HUES48 (cell line): Measurements from ENCODE around the gene REX1BD.

Source experiments
- H3K27ac ChIP-seq: one replicate; pipeline ENCODE4 v1.7.0; 2013; ENCODE audit warnings: low read depth, low read length, inconsistent platforms
- H3K27me3 ChIP-seq: 2 replicates; pipeline ENCODE4 v1.6.1; 2013; ENCODE audit warnings: mild to moderate bottlenecking, low read length; ENCODE audit not compliant: control insufficient read depth, insufficient read depth
- H3K36me3 ChIP-seq: 2 replicates; pipeline ENCODE4 v1.6.1; 2013; ENCODE audit warnings: low read length; ENCODE audit not compliant: control insufficient read depth, insufficient read depth
- H3K4me1 ChIP-seq: 2 replicates; pipeline ENCODE4 v1.6.1; 2013; ENCODE audit warnings: mild to moderate bottlenecking, low read length; ENCODE audit not compliant: control insufficient read depth, insufficient read depth
- H3K4me3 ChIP-seq: 2 replicates; pipeline ENCODE4 v1.5.1; 2013; ENCODE audit warnings: mild to moderate bottlenecking, low read depth, low read length
- H3K9ac ChIP-seq: 2 replicates; pipeline ENCODE4 v1.6.1; 2013; ENCODE audit warnings: mild to moderate bottlenecking, low read depth, low read length, moderate library complexity
- H3K9me3 ChIP-seq: 2 replicates; pipeline ENCODE4 v1.6.1; 2013; ENCODE audit warnings: low read length; ENCODE audit not compliant: control insufficient read depth, insufficient read depth

The REX1BD gene

DNA sequence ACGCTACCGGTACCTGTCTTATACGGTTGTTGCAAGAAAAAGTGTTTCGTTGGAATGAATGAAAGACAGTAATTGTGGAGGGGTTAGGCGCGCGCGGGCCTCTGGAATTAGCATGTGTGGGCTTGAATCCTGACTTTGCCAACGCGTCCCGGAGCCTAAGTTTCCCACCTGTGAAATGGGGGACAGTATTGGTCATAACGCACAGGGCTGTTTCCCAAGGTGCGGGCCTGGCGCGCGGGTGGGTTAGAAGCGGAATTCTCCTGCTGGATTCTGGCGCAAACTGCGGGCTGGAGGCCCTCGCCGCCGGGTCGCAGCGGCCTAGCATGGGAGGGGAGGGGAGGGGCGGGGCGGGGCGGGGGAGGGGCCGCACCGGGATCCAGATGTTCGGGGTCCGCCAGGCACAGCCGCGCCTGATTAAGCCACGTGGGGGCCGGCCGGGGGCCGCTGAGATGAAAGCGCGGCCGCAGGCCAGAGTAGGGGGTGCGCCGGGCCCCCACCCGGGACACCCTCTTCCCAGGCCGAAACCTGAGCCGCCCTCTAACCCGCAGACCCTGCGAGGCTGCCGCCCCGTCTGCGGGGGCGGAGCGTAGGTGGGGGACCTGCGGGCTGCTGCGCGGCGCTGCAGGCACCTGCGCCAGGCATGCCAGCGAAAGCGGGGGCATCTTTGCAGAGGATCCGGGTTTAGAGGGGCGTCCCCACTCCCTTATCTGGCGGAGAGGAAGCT is 22.9 kb downstream of the REX1BD start:
- H3K9ac ChIP-seq = no peak overlapping the region
- no peaks in the 10 kb centered on the region for H3K9me3 ChIP-seq
- no peak overlapping the region for H3K27ac ChIP-seq
- H3K4me3 ChIP-seq = peak overlapping the region; percentile 63
- H3K27me3 ChIP-seq = peaks cover 93% of the 10 kb centered on the region
- H3K4me1 ChIP-seq = peaks cover 32% of the 10 kb centered on the region
- no peaks in the 10 kb centered on the region for H3K36me3 ChIP-seq

GRCh38 chr19:18612051-18612771 is 23.6 kb downstream of the REX1BD start:
- no peak overlapping the region for H3K27ac ChIP-seq
- H3K4me1 ChIP-seq = peaks cover 32% of the 10 kb centered on the region
- H3K9ac ChIP-seq = no peak overlapping the region
- H3K27me3 ChIP-seq = peaks cover 89% of the 10 kb centered on the region
- no peaks in the 10 kb centered on the region for H3K36me3 ChIP-seq
- peak overlapping the region; percentile 63 for H3K4me3 ChIP-seq
- no peaks in the 10 kb centered on the region for H3K9me3 ChIP-seq

DNA sequence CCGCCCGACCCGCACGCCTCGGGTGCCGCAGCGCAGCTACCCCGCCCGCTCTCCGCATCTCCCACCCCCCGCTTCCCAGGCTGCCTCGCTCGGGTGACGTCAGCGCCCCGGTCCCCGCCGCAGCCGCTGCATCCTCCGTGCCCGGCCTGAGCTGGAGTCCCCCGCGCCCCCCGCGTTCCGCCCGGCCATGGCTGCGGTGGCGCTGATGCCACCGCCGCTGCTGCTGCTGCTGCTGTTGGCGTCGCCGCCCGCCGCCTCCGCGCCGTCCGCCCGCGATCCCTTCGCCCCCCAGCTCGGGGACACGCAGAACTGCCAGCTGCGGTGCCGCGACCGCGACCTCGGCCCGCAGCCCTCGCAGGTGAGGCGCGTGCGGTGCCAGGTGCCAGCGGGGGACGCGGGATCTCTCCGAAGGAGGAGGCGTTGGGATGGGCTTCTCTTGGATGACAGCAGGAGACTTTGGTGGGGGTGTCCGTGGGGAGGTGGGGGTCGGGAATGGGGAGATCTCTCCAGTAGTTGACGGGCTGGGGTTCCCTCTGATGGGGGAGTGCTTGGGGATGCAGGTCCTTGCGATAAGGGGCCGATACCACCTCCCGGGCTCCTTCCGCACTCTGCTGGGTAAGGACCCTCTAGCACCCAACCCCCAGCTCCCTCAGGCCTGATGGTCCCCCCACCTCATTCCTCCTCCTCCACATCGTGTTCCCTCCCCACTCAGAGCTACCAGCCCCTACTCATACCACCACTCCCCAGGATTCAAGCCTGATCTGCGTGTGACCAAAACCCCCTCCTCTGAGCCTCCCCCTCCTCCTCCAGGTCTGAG is 24.4 kb downstream of the REX1BD start, which contains the start of gene TMEM59L:
Gene TMEM59L (plus strand): TSS at position 99 of the 817 bp plus-strand sequence. CDS start 89 bp downstream, at position 188.
- peaks cover 29% of the 10 kb centered on the region for H3K4me1 ChIP-seq
- H3K9ac ChIP-seq = no peak within 1 kb of the TSS
- no peak within 1 kb of the TSS for H3K27ac ChIP-seq
- peak within 1 kb of the TSS; percentile 63 for H3K4me3 ChIP-seq
- H3K27me3 ChIP-seq = peaks cover 81% of the 10 kb centered on the region
- no peaks in the 10 kb centered on the region for H3K36me3 ChIP-seq
- no peaks in the 10 kb centered on the region for H3K9me3 ChIP-seq

DNA sequence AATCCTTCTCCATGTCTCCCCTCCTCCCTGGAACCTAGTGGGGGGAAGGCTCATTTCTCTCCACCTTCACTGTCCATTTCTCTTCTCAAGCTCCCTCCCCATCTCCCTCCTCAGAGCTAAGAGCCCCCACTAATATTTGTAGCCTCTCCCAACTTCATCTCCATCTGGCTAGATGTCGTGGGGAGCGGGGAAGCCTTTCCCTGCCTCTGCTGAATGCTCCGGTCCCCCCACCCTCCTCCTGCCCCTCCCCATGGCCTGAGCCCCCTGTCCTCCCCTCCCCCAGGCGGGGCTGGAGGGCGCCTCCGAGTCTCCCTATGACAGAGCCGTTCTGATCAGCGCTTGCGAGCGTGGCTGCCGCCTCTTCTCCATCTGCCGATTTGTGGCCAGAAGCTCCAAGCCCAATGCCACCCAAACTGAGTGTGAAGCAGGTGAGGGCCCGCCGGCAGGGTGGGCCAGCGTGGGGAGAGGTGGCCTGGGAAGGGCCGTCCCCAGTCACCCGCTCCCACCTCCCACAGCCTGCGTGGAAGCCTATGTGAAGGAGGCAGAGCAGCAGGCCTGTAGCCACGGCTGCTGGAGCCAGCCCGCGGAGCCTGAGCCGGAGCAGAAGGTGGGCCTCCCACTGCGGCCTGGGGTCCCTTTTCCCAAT is 25.1 kb downstream of the REX1BD start:
- Histone ChIP-seq H3K27me3 (peaks cover 74% of the 10 kb centered on the region), H3K9ac (no peak overlapping the region)

DNA sequence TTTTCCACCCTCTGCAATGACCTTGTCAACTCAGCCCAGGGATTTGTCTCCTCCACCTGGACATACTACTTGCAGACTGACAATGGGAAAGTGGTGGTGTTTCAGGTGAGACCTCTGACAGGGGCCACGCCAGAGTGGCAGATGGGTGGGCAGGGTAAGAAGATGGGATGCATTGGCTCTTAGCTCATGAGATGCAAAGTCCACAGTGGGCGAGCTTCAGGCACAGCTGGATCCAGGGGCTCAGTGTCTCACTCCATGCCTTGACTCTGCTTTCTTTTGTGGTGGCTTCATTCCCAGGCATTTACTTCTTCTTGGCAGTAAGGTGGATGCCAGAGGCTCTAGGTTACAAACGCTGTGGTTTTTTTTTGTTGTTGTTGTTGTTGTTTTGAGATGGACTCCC is 27.4 kb downstream of the REX1BD start:
- Histone ChIP-seq H3K4me3 (no peak overlapping the region), H3K9me3 (no peaks in the 10 kb centered on the region), H3K36me3 (no peaks in the 10 kb centered on the region), H3K9ac (no peak overlapping the region), H3K27me3 (peaks cover 51% of the 10 kb centered on the region), H3K27ac (no peak overlapping the region), H3K4me1 (peaks cover 8% of the 10 kb centered on the region)

More for the DNA sequence above, 25.1 kb downstream of the REX1BD start:
- peaks cover 25% of the 10 kb centered on the region for H3K4me1 ChIP-seq
- H3K9me3 ChIP-seq = no peaks in the 10 kb centered on the region
- peak overlapping the region; percentile 63; the same call in 1 of the 2 replicates for H3K4me3 ChIP-seq
- H3K36me3 ChIP-seq = no peaks in the 10 kb centered on the region
- no peak overlapping the region for H3K27ac ChIP-seq

DNA sequence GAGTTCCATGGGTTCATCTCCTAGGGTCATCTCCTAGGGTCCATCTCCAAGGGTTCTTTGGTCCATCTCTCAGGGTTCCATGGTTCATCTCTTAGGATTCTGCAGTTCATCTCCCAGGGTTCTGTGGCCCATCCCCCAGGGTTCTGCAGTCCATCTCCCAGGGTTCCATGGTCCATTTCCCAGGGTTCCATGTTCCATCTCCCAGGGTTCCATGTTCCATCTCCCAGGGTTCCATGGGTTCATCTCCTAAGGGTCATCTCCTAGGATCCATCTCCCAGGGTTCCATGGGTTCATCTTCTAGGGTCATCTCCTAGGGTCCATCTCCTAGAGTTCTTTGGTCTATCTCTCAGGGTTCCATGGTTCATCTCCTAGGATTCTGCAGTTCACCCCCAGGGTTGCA is 29.0 kb downstream of the REX1BD start:
- Histone ChIP-seq H3K4me3 (no peak overlapping the region), H3K27me3 (peaks cover 36% of the 10 kb centered on the region)

DNA sequence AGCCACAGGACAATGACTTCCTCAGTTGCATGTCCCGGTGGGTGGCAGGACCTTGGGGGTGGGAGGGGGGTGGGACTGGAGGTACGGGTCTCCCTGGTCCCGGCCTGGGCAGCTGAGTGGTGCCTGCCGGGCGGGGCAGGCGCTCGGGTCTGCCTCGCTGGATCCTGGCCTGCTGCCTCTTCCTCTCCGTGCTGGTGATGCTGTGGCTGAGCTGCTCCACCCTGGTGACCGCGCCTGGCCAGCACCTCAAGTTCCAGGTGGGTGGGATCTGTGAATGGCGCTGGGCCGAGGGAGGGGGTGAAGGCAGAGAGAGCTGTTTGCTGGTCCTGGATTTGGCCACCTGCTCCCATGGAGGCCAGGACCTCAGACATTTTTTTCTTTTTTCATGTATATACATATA is 29.6 kb downstream of the REX1BD start:
- H3K27ac ChIP-seq = no peak overlapping the region

More for the DNA sequence above, 29.0 kb downstream of the REX1BD start:
- no peaks in the 10 kb centered on the region for H3K36me3 ChIP-seq
- no peak overlapping the region for H3K27ac ChIP-seq
- no peaks in the 10 kb centered on the region for H3K9me3 ChIP-seq
- H3K9ac ChIP-seq = no peak overlapping the region
- peaks cover 4% of the 10 kb centered on the region; the same call in 1 of the 2 replicates for H3K4me1 ChIP-seq

DNA sequence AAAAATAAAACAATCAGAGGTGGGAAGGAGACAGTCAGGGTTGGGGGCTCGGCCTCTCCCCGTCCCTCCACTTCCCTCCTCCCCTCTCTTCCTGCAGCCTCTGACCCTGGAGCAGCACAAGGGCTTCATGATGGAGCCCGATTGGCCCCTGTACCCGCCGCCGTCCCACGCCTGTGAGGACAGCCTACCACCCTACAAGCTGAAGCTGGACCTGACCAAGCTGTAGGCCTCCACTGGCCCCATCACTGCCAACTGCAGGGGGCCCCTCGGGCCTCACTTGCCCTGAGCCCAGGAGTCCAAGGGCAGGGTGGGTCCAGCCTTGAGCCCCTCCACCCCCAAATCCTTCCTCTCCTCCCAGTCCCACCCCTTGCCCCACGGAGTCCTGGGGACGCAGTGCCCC is 31.7 kb downstream of the REX1BD start:
- H3K36me3 ChIP-seq = no peaks in the 10 kb centered on the region
- H3K27ac ChIP-seq = no peak overlapping the region
- H3K9ac ChIP-seq = no peak overlapping the region
- peaks cover 8% of the 10 kb centered on the region for H3K27me3 ChIP-seq
- H3K9me3 ChIP-seq = no peaks in the 10 kb centered on the region
- no peaks in the 10 kb centered on the region for H3K4me1 ChIP-seq
- no peak overlapping the region for H3K4me3 ChIP-seq

More for the DNA sequence above, 29.6 kb downstream of the REX1BD start:
- peaks cover 4% of the 10 kb centered on the region; the same call in 1 of the 2 replicates for H3K4me1 ChIP-seq
- H3K27me3 ChIP-seq = peaks cover 29% of the 10 kb centered on the region
- H3K9ac ChIP-seq = no peak overlapping the region
- no peaks in the 10 kb centered on the region for H3K36me3 ChIP-seq
- H3K9me3 ChIP-seq = no peaks in the 10 kb centered on the region
- no peak overlapping the region for H3K4me3 ChIP-seq

DNA sequence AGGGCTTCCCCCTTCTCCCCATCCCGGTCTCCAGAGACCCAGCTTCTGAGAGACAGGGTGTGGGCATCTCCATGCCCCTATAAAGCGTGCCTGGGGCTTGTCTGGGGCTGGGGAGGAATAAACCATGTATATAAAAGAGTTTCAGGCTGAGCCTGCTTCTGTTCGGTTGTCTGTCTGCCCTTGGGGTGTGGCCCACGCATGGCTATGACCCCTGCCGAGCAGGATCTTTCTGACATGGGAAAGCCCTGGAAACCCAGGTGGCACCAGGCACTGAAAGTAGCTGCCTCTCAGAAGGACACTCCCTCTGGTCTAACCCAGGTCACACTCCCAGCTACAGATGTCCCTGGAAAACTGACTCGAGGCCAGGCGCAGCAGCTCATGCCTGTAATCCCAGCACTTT is 32.3 kb downstream of the REX1BD start:
- Histone ChIP-seq H3K27ac (no peak overlapping the region), H3K27me3 (0 out of 2 replicates have a peak, but pooled peaks cover 3% of the 10 kb centered on the region), H3K36me3 (no peaks in the 10 kb centered on the region), H3K9me3 (no peaks in the 10 kb centered on the region), H3K4me1 (no peaks in the 10 kb centered on the region), H3K4me3 (no peak overlapping the region), H3K9ac (no peak overlapping the region)

DNA sequence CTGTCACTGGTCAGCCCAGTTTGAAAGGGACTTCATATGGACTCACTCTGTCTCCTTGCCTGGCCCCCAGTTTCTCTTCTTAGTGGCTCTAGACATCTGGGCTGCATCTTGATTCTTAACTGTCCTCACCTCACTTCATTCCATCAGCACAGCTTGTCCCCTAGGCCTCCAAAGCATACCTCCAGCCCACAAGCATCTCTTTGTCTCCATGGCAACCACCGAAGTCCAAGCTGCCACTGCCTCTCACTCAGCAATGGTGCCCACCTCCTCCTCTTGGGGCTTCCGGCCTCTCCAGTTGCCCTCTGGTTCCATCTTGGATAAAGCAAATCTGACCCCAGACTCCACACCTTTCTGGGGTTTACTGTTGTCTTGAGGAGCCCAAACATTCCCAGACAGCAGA is 38.3 kb downstream of the REX1BD start:
- Histone ChIP-seq H3K4me1 (no peaks in the 10 kb centered on the region), H3K36me3 (no peaks in the 10 kb centered on the region), H3K4me3 (no peak overlapping the region), H3K9ac (no peak overlapping the region), H3K27ac (no peak overlapping the region), H3K9me3 (no peaks in the 10 kb centered on the region), H3K27me3 (no peaks in the 10 kb centered on the region)
